ENCODE results near the gene MSH2.
"Not testable (repeated sequence)": the region's sequence is repeated elsewhere in the genome, so short reads cannot be mapped to it uniquely, and the experiment has no call there.

Gene MSH2

GRCh38 chr2:47420214-47420613, 17.3 kb downstream of the MSH2 start:
- TF ChIP-seq, protein P1, sequence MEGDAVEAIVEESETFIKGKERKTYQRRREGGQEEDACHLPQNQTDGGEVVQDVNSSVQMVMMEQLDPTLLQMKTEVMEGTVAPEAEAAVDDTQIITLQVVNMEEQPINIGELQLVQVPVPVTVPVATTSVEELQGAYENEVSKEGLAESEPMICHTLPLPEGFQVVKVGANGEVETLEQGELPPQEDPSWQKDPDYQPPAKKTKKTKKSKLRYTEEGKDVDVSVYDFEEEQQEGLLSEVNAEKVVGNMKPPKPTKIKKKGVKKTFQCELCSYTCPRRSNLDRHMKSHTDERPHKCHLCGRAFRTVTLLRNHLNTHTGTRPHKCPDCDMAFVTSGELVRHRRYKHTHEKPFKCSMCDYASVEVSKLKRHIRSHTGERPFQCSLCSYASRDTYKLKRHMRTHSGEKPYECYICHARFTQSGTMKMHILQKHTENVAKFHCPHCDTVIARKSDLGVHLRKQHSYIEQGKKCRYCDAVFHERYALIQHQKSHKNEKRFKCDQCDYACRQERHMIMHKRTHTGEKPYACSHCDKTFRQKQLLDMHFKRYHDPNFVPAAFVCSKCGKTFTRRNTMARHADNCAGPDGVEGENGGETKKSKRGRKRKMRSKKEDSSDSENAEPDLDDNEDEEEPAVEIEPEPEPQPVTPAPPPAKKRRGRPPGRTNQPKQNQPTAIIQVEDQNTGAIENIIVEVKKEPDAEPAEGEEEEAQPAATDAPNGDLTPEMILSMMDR (IDR thresholded peaks at IDR 0.05; ENCODE audit: extremely low read depth, missing control alignments): no peak
- DNase-seq (ENCODE audit: low spot score): no peak

DNA sequence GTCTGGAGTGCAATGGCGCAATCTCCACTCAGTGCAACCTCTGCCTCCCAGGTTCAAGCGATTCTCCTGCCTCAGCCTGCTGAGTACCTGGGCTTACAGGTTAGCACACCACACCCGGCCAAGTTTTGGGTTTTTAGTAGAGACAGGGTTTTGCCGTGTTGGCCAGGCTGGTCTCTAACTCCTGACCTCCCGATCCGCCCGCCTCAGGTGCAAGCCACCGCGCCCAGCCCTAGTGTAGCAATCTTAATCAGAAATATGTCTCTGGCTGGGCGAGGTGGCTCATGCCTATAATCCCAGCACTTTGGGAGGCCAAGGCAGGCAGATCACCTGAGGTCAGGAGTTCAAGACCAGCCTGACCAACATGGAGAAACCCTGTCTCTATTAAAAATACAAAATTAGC, 17.7 kb downstream of the MSH2 start:
- DNase-seq (ENCODE audit: low spot score): not testable (repeated sequence)

- no peak for DNase-seq (ENCODE audit: low spot score)
- TF ChIP-seq, protein P1 (IDR thresholded peaks at IDR 0.05; ENCODE audit: extremely low read depth, missing control alignments): no peak
Measured at GRCh38 chr2:47422016-47422415, 19.1 kb downstream of the MSH2 start.

DNA sequence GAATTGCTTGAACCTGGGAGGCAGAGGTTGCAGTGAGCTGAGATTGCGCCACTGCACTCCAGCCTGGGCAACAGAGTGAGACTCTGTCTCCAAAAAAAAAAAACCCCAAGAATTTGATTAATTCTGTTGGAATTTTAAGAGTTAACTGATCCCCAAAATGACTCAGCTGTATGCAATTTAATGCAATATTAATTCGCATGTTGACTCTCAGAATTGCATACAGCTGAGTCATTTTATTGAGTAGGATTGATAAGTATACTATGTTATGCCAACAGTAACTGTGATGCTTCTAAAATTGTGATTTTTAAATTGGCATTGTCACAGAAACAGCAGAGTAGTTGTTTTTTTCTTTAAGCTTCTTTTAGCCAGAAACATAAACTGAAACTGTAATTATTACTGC, 19.6 kb downstream of the MSH2 start:
- DNase-seq (ENCODE audit: low spot score): no peak
- TF ChIP-seq, protein P1 (IDR thresholded peaks at IDR 0.05; ENCODE audit: extremely low read depth, missing control alignments): no peak

- no peak for DNase-seq (ENCODE audit: low spot score)
- TF ChIP-seq, protein P1 (IDR thresholded peaks at IDR 0.05; ENCODE audit: extremely low read depth, missing control alignments): no peak
Measured at GRCh38 chr2:47426786-47427185, 23.8 kb downstream of the MSH2 start.

DNA sequence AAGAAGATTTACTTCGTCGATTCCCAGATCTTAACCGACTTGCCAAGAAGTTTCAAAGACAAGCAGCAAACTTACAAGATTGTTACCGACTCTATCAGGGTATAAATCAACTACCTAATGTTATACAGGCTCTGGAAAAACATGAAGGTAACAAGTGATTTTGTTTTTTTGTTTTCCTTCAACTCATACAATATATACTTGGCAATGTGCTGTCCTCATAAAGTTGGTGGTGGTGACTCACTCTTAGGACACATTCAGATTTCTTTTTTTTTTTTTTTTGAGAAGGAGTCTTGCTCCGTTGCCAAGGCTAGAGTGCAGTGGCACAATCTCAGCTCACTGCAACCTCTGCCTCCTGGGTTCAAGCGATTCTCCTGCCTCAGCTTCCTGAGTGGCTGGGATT, 26.8 kb downstream of the MSH2 start:
- TF ChIP-seq, protein P1 (IDR thresholded peaks at IDR 0.05; ENCODE audit: extremely low read depth, missing control alignments): no peak
- DNase-seq (ENCODE audit: low spot score): no peak

DNA sequence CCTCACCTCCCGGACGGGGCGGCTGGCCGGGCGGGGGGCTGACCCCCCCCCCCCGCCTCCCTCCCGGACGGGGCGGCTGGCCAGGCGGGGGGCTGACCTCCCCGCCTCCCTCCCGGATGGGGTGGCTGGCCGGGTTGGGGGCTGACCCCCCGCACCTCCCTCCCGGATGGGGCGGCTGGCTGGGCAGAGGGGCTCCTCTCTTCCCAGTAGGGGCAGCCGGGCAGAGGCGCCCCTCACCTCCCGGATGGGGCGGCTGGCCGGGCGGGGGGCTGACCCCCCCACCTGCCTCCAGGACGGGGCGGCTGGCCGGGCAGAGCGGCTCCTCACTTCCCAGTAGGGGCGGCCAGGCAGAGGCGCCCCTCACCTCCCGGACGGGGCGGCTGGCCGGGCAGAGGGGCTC, 30.1 kb downstream of the MSH2 start:
- DNase-seq (ENCODE audit: low spot score): not testable (repeated sequence)

DNA sequence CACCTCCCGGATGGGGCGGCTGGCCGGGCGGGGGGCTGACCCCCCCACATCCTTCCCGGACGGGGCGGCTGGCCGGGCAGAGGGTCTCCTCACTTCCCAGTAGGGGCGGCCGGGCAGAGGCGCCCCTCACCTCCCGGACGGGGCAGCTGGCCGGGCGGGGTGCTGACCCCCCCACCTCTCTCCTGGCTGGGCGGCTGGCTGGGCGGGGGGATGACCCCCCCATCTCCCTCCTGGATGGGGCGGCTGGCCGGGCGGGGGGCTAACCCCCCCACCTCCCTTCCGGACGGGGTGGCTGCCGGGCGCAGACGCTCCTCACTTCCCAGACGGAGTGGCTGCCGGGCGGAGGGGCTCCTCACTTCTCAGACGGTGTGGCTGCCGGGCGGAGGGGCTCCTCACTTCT, 30.5 kb downstream of the MSH2 start:
- DNase-seq (ENCODE audit: low spot score): not testable (repeated sequence)

DNA sequence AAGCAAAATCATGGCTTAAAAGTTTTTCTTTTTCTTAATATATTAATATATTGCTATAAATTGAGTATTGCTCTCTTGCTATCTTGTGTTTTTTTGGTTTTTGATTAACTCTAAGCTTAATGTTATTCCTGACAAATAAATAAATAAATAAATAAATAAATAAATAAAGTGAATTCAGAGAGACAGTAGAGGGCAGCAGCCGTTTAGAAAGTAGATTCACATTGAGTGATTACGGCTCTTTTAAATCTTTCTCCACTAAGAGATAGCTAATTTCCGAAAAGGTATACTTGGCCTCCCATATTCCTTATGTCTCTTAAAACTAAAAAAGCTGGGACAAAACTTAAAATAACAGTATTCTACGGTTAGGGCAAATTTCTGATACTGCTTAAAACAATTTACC, 34.3 kb downstream of the MSH2 start:
- peak; percentile 36 for DNase-seq (ENCODE audit: low spot score)
- TF ChIP-seq, protein P1 (IDR thresholded peaks at IDR 0.05; ENCODE audit: extremely low read depth, missing control alignments): no peak
